Neural cell (in vitro differentiated cells): ENCODE results near the gene ADPRHL1.

ENCODE experiments used
- CTCF ChIP-seq: fragments of 450-650 bp; IDR thresholded peaks from 2 replicates; pipeline ENCODE4 v1.5.1; 2014; ENCODE audit warnings: antibody characterized with exemption, mild to moderate bottlenecking, moderate library complexity; ENCODE audit not compliant: poor library complexity, severe bottlenecking
- EP300 ChIP-seq: fragments of 450-650 bp; conservative IDR thresholded peaks from 2 replicates; pipeline ENCODE4 v1.6.1; 2014; ENCODE audit warnings: antibody characterized with exemption, mild to moderate bottlenecking, moderate library complexity; ENCODE audit not compliant: poor library complexity, severe bottlenecking
- EZH2 ChIP-seq: fragments of 200-600, 300-800 bp; shearing (Covaris generic), sonication (generic); IDR thresholded peaks from 2 replicates; pipeline ENCODE4 v1.6.1; 2014; ENCODE audit warnings: antibody characterized with exemption, low read length, borderline replicate concordance, mild to moderate bottlenecking; ENCODE audit not compliant: insufficient read depth, poor library complexity, severe bottlenecking
- MXI1 ChIP-seq: fragments of 450-650 bp; conservative IDR thresholded peaks from 2 replicates; pipeline ENCODE4 v1.6.1; 2014; ENCODE audit warnings: antibody characterized with exemption, mild to moderate bottlenecking; ENCODE audit not compliant: poor library complexity, severe bottlenecking
- POLR2AphosphoS5 ChIP-seq: IDR thresholded peaks from 2 replicates; pipeline ENCODE4 v1.6.1; 2012
- SMC3 ChIP-seq: fragments of 450-650 bp; conservative IDR thresholded peaks from 2 replicates; pipeline ENCODE4 v1.6.1; 2014; ENCODE audit warnings: antibody characterized with exemption, mild to moderate bottlenecking, moderate library complexity; ENCODE audit not compliant: poor library complexity

DNA sequence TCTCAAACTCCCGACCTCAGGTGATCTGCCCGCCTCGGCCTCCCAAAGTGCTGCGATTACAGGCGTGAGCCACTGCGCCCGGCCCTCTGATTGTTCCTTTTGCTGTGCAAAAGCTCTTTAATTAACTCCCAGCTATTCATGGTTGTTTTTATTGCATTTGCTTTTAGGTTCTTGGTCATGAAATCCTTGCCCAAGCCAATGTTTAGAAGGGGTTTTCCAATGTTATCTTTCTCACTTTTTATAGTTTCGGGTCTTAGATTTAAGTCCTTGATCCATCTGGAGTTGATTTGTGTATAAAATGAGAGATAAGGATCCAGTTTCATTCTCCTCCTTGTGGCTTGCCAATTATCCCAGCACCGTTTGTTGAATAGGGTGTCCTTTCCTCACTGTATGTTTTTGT lies 70.2 kb downstream of the ADPRHL1 start:
- TF ChIP-seq POLR2AphosphoS5: no peak
- no peak for TF ChIP-seq SMC3
- no peak for TF ChIP-seq CTCF
- no peak for TF ChIP-seq EZH2
- no peak for TF ChIP-seq EP300
- no peak for TF ChIP-seq MXI1
